GM10248 (cell line): ENCODE measurements around the gene PLEKHF1.

Experiments used
- CTCF ChIA-PET: fragments of 300-600 bp; sonication (Branson Sonifier 250); formaldehyde crosslinking; extraction: SDS; loops from one replicate; lab custom pipeline; 2021; ENCODE audit warnings: antibody characterized with exemption; lab: Yijun Ruan, JAX
- POLR2A ChIA-PET: fragments of 350-650 bp; sonication (Branson Sonifier 250); formaldehyde crosslinking; extraction: SDS; loops from one replicate; lab custom pipeline; 2020; ENCODE audit warnings: antibody characterized with exemption; lab: Yijun Ruan, JAX
- DNase-seq: peaks from one replicate; pipeline ENCODE4 v3.0.0; 2012; ENCODE audit errors: extremely low spot score
- TF ChIP-seq, protein P1 (sequence below): IDR thresholded peaks from 2 replicates; pipeline ENCODE4 v1.5.1; 2012; ENCODE audit warnings: mild to moderate bottlenecking, low read depth; ENCODE audit errors: extremely low read depth, missing control alignments, control extremely low read depth

PLEKHF1 gene

GRCh38 chr19:29680447-29680846, 15.2 kb downstream of the PLEKHF1 start:
- TF ChIP-seq, protein P1, sequence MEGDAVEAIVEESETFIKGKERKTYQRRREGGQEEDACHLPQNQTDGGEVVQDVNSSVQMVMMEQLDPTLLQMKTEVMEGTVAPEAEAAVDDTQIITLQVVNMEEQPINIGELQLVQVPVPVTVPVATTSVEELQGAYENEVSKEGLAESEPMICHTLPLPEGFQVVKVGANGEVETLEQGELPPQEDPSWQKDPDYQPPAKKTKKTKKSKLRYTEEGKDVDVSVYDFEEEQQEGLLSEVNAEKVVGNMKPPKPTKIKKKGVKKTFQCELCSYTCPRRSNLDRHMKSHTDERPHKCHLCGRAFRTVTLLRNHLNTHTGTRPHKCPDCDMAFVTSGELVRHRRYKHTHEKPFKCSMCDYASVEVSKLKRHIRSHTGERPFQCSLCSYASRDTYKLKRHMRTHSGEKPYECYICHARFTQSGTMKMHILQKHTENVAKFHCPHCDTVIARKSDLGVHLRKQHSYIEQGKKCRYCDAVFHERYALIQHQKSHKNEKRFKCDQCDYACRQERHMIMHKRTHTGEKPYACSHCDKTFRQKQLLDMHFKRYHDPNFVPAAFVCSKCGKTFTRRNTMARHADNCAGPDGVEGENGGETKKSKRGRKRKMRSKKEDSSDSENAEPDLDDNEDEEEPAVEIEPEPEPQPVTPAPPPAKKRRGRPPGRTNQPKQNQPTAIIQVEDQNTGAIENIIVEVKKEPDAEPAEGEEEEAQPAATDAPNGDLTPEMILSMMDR, result no peak
- peak; percentile 63 for DNase-seq
- POLR2A ChIA-PET, result no interaction called here
- CTCF ChIA-PET, result interaction anchor here (1.5 to 2.4 kb wide), 3 partner anchors 14 to 69 kb away, joined by 3 to 11 read pairs (median 6); no protein-coding TSS in a partner anchor

DNA sequence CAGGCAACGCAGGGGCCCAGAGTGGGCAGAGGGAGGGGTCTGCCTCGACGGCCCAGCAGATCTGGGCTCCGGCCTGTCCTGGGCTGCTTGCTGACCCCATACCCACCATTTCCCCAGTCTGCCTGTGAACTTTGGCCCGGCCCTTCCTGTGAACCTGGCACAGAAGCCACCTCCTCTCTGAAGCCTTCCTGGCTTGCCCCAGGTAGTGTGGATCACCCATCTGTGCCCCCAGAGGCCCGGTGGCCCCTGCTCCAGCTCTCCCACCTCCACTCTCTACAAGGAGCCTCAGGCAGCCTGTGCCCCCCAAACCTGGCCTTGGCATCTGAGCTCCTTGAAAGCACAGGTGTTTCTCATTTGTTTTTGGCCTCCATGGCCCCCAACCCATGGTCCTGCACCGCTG, 15.7 kb downstream of the PLEKHF1 start:
- TF ChIP-seq, protein P1, result no peak
- DNase-seq, result no peak
- ChIA-PET CTCF (interaction anchor here (1.0 to 2.4 kb wide), 5 partner anchors 10 to 70 kb away, joined by 3 to 11 read pairs (median 4); no protein-coding TSS in a partner anchor), POLR2A (no interaction called here)

DNA sequence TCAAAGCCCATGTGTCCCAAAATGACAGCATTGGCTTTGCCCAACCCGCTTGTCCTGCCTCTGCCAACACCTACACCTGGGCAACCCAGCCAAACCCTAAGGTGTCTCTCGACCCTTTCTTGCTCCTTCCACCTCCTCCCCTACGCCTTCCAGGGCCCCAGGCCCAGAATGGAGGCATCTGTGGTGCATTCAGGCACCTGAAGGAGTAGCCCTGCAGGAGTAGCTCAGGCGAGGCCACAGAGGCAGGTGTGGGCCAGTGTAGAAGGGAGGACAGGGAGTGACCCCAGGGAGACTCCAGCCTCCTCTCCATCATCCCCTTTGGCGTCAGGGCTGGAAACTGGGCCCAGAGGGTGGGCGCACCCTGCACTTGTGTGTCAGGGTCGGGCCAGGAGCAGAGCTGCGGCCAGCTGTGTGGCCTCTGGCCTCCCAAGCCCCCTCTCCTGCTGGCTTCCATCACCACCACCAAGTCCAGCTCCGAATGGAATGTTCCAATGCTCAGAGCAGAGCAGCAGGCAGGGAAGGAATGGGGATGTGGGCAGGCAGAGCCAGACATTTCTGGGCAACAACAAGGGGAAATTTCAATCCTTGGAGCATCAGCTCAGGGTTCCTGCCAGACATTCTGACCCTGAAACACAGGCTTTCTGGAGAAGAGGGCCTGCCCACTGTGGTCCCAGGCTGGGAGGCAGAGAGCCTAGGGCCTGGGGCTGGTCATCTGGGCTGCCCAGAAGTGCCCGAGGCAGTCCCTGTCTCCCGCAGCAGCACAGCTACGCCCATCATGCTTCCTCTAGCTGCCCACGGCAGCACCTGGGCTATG, 16.4 kb downstream of the PLEKHF1 start:
- ChIA-PET POLR2A (no interaction called here), CTCF (interaction anchor here (1.0 to 2.4 kb wide), 5 partner anchors 9 to 70 kb away, joined by 3 to 11 read pairs (median 6); partner anchors contain the start of gene C19orf12)
- DNase-seq, result no peak
- TF ChIP-seq, protein P1, result no peak

GRCh38 chr19:29682236-29682895, 17.1 kb downstream of the PLEKHF1 start:
- CTCF ChIA-PET, result interaction anchor here (1.0 to 2.4 kb wide), 4 partner anchors 8 to 34 kb away, joined by 3 to 11 read pairs (median 6); partner anchors contain the start of gene C19orf12
- no peak for DNase-seq
- POLR2A ChIA-PET, result no interaction called here
- TF ChIP-seq, protein P1, result no peak

DNA sequence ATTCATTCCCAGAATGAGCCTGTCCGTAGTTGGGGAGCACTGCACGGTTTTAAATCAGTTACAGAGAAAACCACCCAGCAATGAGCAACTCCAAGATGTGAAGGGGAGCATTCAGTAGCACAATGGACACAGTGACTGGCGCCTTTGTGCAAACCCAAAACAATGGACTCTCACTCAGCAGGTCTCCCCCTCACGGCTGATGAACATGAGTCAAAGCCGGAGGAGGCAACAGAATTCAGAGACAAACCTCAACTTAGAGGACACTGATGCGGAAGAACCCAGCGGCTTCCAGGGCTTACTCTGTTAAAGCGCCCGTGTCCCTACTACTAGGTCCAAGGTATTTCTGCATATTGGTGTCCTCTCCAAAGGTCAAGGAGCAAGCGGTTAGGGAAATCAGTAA, 17.7 kb downstream of the PLEKHF1 start:
- ChIA-PET CTCF (interaction anchor here (2.4 kb wide), 1 partner anchor 11 kb away, joined by 11 read pairs; no protein-coding TSS in a partner anchor), POLR2A (no interaction called here)
- TF ChIP-seq, protein P1, result no peak
- no peak for DNase-seq

GRCh38 chr19:29685326-29685725, 20.1 kb downstream of the PLEKHF1 start:
- POLR2A ChIA-PET, result no interaction called here
- CTCF ChIA-PET, result interaction anchor here (0.9 to 2.3 kb wide), 4 partner anchors 13 to 145 kb away, joined by 3 to 9 read pairs (median 4); partner anchors contain the start of gene PLEKHF1
- TF ChIP-seq, protein P1, result no peak
- DNase-seq, result no peak
